Measurements from ENCODE around the gene BCL2A1. TPM values are rescaled to one million over a fixed set of nuclear protein-coding genes. Genes with fewer than 3 reads are reported as not detected.
"Not testable (repeated sequence)": the region's sequence is repeated elsewhere in the genome, so short reads cannot be mapped to it uniquely, and the experiment has no call there.

The BCL2A1 gene
- polyA plus RNA-seq, 6 donors from 2014 or later = 30.9 to 58.4 (median 44.4) TPM

GRCh38 chr15:79965846-79966630 lies 5.0 kb downstream of the BCL2A1 start:
- Mint-ChIP-seq H3K27ac (peak overlapping the region; percentile 11 to 97 (median 38)), H3K36me3 (peaks cover 0 to 20% of the 10 kb centered on the region in 2 donors), H3K9me3 (peaks cover 0 to 5% (median 0%) of the 10 kb centered on the region in 7 donors), H3K4me1 (peaks cover 44 to 56% (median 52%) of the 10 kb centered on the region in 3 donors), H3K4me3 (peak overlapping the region in 7 of 8 donors; percentile 10 to 75 (median 31)), H3K27me3 (no peaks in the 10 kb centered on the region)
- ATAC-seq (ENCODE audit: low read depth in 2 of 2) (peak; percentile 31 to 52), DNase-seq (no peak)

GRCh38 chr15:79964232-79964805 lies 6.7 kb downstream of the BCL2A1 start:
- Mint-ChIP-seq H3K4me1 (peaks cover 36 to 53% (median 43%) of the 10 kb centered on the region in 3 donors), H3K27ac (peak overlapping the region in 3 of 6 donors; percentile 39 to 81 (median 55)), H3K27me3 (no peaks in the 10 kb centered on the region), H3K9me3 (peaks cover 0 to 5% (median 0%) of the 10 kb centered on the region in 7 donors), H3K4me3 (no peak overlapping the region), H3K36me3 (peaks cover 0 to 16% of the 10 kb centered on the region in 2 donors)
- ATAC-seq (ENCODE audit: low read depth in 2 of 2) = no peak
- DNase-seq = no peak

GRCh38 chr15:79962921-79963320 lies 8.1 kb downstream of the BCL2A1 start:
- Mint-ChIP-seq H3K4me3 (peak overlapping the region in 1 of 8 donors; percentile 56), H3K27ac (peak overlapping the region in 2 of 6 donors; percentile 85 to 92), H3K36me3 (peaks cover 0 to 11% of the 10 kb centered on the region in 2 donors), H3K4me1 (peaks cover 27 to 41% (median 30%) of the 10 kb centered on the region in 3 donors)
- not testable (repeated sequence) for H3K27me3 Mint-ChIP-seq; ATAC-seq (ENCODE audit: low read depth in 2 of 2); DNase-seq; H3K9me3 Mint-ChIP-seq

GRCh38 chr15:79962178-79962577 lies 8.8 kb downstream of the BCL2A1 start:
- ATAC-seq (ENCODE audit: low read depth in 2 of 2) (peak; percentile 90 to 94), DNase-seq (peak; percentile 32)
- peaks cover 23 to 34% (median 30%) of the 10 kb centered on the region in 3 donors for H3K4me1 Mint-ChIP-seq
- peak overlapping the region in 5 of 6 donors; percentile 50 to 92 (median 85) for H3K27ac Mint-ChIP-seq
- H3K27me3 Mint-ChIP-seq = no peaks in the 10 kb centered on the region
- H3K36me3 Mint-ChIP-seq = peaks cover 0 to 11% of the 10 kb centered on the region in 2 donors
- peak overlapping the region in 1 of 8 donors; percentile 26 for H3K4me3 Mint-ChIP-seq
- peaks cover 0 to 5% (median 0%) of the 10 kb centered on the region in 7 donors for H3K9me3 Mint-ChIP-seq

GRCh38 chr15:79960502-79961212 lies 10.3 kb downstream of the BCL2A1 start:
- Mint-ChIP-seq H3K36me3 (peaks cover 0 to 8% of the 10 kb centered on the region in 2 donors), H3K27ac (peak overlapping the region in 1 of 6 donors; percentile 38), H3K4me3 (peak overlapping the region in 2 of 8 donors; percentile 47 to 48), H3K4me1 (peaks cover 14 to 27% (median 20%) of the 10 kb centered on the region in 3 donors), H3K27me3 (no peaks in the 10 kb centered on the region), H3K9me3 (peaks cover 0 to 5% (median 0%) of the 10 kb centered on the region in 7 donors)
- ATAC-seq (ENCODE audit: low read depth in 2 of 2) = no peak
- DNase-seq = no peak

GRCh38 chr15:79957741-79958140 lies 13.3 kb downstream of the BCL2A1 start:
- Mint-ChIP-seq H3K27me3 (no peaks in the 10 kb centered on the region), H3K27ac (no peak overlapping the region), H3K36me3 (no peaks in the 10 kb centered on the region), H3K9me3 (no peaks in the 10 kb centered on the region), H3K4me3 (no peak overlapping the region), H3K4me1 (peaks cover 22 to 33% (median 26%) of the 10 kb centered on the region in 3 donors)
- ATAC-seq (ENCODE audit: low read depth in 2 of 2) = no peak
- no peak for DNase-seq

GRCh38 chr15:79956354-79956939 lies 14.5 kb downstream of the BCL2A1 start:
- Mint-ChIP-seq H3K27ac (no peak overlapping the region), H3K4me3 (no peak overlapping the region)
- ATAC-seq (ENCODE audit: low read depth in 2 of 2) = no peak

GRCh38 chr15:79954661-79955060 lies 16.3 kb downstream of the BCL2A1 start:
- peak overlapping the region in 1 of 6 donors; percentile 62 for H3K27ac Mint-ChIP-seq
- ATAC-seq (ENCODE audit: low read depth in 2 of 2) = no peak

More at GRCh38 chr15:79956354-79956939, 14.5 kb downstream of the BCL2A1 start:
- Mint-ChIP-seq H3K9me3 (no peaks in the 10 kb centered on the region), H3K27me3 (no peaks in the 10 kb centered on the region), H3K4me1 (peaks cover 17 to 21% (median 18%) of the 10 kb centered on the region in 3 donors), H3K36me3 (no peaks in the 10 kb centered on the region)
- no peak for DNase-seq

GRCh38 chr15:79953951-79954444 lies 17.0 kb downstream of the BCL2A1 start:
- Mint-ChIP-seq H3K27ac (peak overlapping the region in 1 of 6 donors; percentile 1), H3K4me3 (no peak overlapping the region), H3K27me3 (no peaks in the 10 kb centered on the region), H3K9me3 (no peaks in the 10 kb centered on the region), H3K36me3 (no peaks in the 10 kb centered on the region), H3K4me1 (peaks cover 17 to 19% (median 18%) of the 10 kb centered on the region in 3 donors)
- ATAC-seq (ENCODE audit: low read depth in 2 of 2) (peak; percentile 34 to 53), DNase-seq (no peak)

More at GRCh38 chr15:79954661-79955060, 16.3 kb downstream of the BCL2A1 start:
- no peaks in the 10 kb centered on the region for H3K27me3 Mint-ChIP-seq
- no peaks in the 10 kb centered on the region for H3K9me3 Mint-ChIP-seq
- H3K36me3 Mint-ChIP-seq = no peaks in the 10 kb centered on the region
- peaks cover 17 to 19% (median 18%) of the 10 kb centered on the region in 3 donors for H3K4me1 Mint-ChIP-seq
- DNase-seq = no peak
- H3K4me3 Mint-ChIP-seq = no peak overlapping the region

- no peak for DNase-seq
- H3K4me3 Mint-ChIP-seq = no peak overlapping the region
Measured at GRCh38 chr15:79952329-79952728, 18.7 kb downstream of the BCL2A1 start.

GRCh38 chr15:79950247-79950646 lies 20.7 kb downstream of the BCL2A1 start:
- Mint-ChIP-seq H3K4me3 (no peak overlapping the region), H3K36me3 (no peaks in the 10 kb centered on the region), H3K27me3 (peaks cover 0 to 4% (median 1%) of the 10 kb centered on the region in 3 donors), H3K27ac (no peak overlapping the region), H3K9me3 (peaks cover 0 to 1% (median 0%) of the 10 kb centered on the region in 7 donors), H3K4me1 (peaks cover 24 to 32% (median 28%) of the 10 kb centered on the region in 3 donors)
- ATAC-seq (ENCODE audit: low read depth in 2 of 2) = no peak
- DNase-seq = no peak

More at GRCh38 chr15:79952329-79952728, 18.7 kb downstream of the BCL2A1 start:
- H3K4me1 Mint-ChIP-seq = peaks cover 20 to 32% (median 29%) of the 10 kb centered on the region in 3 donors
- no peak overlapping the region for H3K27ac Mint-ChIP-seq
- ATAC-seq (ENCODE audit: low read depth in 2 of 2) = no peak
- H3K9me3 Mint-ChIP-seq = peaks cover 0 to 1% (median 0%) of the 10 kb centered on the region in 7 donors
- H3K36me3 Mint-ChIP-seq = no peaks in the 10 kb centered on the region
- peaks cover 0 to 4% (median 0%) of the 10 kb centered on the region in 3 donors for H3K27me3 Mint-ChIP-seq

- DNase-seq (no peak), ATAC-seq (ENCODE audit: low read depth in 2 of 2) (no peak)
- Mint-ChIP-seq H3K27ac (no peak overlapping the region), H3K27me3 (peaks cover 0 to 5% (median 4%) of the 10 kb centered on the region in 3 donors), H3K4me1 (peaks cover 14 to 19% (median 17%) of the 10 kb centered on the region in 3 donors), H3K36me3 (no peaks in the 10 kb centered on the region), H3K4me3 (no peak overlapping the region), H3K9me3 (peaks cover 0 to 1% (median 0%) of the 10 kb centered on the region in 7 donors)
Measured at GRCh38 chr15:79948761-79949160, 22.2 kb downstream of the BCL2A1 start.
